NCI-H146 treated with DMSO at 0.1 percent for 48 hours (cell line): ENCODE measurements around the gene MYBPH.

Experiments
- DNase-seq: peaks from one replicate; lab custom pipeline; 2025; ENCODE audit not compliant: unreplicated experiment; lab: John Stamatoyannopoulos, UW

MYBPH gene

GRCh38 chr1:203131548-203132200 is 44.0 kb downstream of the MYBPH start:
- DNase-seq, result no peak

DNA sequence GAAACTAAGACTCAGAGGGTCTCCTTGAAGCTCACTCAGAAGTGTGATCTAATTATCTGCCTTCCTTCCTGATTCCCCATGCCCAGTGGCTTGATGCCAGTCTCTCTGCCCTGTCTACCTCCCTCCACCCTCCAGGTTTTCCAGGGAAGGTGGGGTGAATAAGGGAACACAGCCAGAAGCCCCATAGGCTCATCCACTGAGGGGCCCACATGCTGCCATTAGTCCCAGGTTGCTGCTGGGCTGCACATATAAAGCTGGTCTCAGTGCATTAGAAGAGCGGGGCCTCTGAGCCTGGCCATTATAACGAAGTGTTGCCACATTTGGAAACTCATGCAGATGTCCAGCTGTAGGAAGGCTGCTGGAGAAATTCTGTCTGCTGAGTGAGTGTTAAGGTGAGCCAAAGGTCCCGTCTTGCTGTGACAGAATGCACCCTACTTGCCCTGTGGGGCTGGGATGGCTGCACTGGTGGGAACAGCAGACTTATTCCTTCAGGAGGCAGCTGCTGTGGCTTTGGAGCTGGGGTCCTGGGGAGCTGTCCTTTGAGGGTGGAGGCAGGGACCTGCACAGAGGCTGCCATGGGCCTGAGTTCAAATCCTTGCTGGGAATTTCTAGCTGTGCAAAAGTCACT is 45.2 kb downstream of the MYBPH start:
- no peak for DNase-seq

DNA sequence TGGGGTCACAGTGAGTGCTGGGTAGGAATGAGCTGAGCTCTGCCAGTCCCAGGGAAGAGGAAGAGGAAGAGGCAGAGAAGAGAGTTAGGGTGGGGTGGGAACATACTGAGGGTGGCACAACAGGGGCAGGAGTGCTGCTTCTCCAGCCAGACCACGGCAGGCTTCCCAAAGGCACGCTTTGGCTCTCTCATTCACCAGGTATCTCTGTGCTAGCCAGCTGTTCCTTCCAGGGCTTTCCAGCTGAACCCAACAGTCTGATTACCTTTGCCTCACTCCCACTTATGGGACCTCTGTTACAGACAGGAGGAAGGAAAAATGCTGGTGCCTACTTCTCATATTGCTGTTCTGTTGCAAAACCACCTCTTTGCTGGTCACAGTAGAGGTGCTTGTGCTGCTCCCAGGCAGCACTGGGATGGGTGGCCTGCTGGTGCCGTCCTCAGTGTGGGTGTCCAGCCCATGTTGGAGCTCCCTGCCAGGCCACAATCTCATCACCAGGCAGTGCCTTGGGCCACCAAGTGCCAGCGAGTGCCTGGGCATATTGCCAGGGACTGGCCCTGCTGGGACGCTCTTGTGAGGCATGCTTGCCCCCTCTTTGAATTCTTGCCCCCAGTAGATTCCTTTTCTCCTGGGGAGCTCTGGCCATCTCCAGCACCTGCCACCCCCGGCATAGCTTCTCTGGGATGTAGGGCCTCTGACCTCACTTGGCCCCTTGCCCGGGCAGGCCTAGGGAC is 46.0 kb downstream of the MYBPH start:
- DNase-seq, result no peak

GRCh38 chr1:203128716-203129500 is 46.7 kb downstream of the MYBPH start:
- DNase-seq, result no peak

DNA sequence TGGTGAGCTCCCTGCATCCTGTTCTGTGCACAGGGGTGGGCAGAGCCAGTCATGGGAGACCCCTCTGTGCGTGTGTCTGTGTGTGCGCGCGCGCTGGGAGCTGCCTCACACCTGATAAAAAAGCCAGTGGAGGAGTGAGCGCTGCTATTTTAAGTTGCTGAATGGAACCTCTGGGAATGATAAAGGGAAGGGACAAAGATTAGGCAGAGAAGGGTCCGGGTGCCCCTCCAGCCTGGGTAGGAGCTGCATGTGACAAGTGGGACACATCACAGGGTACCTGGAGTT is 47.3 kb downstream of the MYBPH start:
- no peak for DNase-seq

GRCh38 chr1:203127666-203128430 is 47.8 kb downstream of the MYBPH start, which contains the start of gene ADORA1:
ADORA1 (plus strand) TSS chr1:203127726; CDS start chr1:203128842, 1,116 bp downstream.
- DNase-seq, result peak; percentile 23

GRCh38 chr1:203126866-203127665 is 48.6 kb downstream of the MYBPH start:
- no peak for DNase-seq

GRCh38 chr1:203126151-203126865 is 49.3 kb downstream of the MYBPH start:
- no peak for DNase-seq

DNA sequence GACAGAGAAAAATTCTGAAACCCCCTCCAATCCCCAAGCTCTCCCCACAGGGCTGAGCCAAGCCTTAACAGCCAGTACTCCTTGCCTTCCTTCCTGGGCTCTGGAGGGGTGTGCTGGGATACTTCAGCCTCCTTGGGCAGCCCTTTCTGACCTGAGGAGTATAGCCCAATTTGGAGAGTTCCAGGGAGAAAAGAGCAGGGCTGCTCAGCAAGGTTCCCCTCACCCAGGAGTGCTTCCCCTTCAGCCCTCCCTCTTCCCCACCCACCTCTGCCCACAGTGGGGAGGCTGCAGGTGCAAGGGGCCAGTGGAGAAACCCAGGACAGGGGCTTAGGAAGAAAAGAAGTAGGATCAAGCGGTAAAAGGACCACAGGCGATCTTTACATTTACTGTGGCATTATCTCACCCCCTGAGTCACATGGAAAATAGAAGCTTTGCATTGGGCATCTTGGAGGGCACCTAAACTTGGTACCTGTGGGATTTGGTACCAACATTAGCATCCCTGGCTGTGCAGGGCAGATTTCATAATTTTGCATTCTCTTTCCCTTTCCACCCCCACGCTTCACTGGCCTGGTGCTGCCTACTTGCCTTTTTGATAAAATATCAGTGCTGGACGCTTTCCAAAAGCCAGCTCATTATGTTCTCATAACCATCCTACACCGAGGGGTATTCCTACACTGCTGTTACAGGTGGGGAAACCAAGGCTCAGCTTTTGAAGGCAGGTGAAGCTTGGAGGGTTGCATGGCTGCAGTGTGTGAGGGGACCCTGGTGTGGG is 50.9 kb downstream of the MYBPH start:
- DNase-seq, result no peak

DNA sequence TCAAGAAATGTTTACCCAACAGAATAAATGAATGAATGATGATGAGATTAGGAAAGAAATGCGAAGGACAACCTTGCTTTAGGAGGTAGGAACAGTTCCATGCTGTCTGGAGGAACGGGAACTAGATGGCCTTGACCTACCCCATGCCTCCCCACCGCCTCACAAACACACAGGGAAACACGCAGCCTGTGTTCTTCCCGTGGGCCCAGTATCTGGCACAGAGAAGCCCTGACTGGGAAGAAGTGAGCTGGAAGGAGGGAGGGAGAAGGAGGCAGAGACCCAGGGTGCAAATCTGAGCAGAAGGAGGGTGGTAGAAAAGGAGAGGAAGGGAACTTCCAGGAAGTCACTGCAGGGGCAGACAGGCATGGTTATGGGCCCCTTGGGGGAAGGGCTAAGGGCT is 51.6 kb downstream of the MYBPH start:
- DNase-seq, result no peak

GRCh38 chr1:203122159-203122558 is 53.5 kb downstream of the MYBPH start:
- no peak for DNase-seq

DNA sequence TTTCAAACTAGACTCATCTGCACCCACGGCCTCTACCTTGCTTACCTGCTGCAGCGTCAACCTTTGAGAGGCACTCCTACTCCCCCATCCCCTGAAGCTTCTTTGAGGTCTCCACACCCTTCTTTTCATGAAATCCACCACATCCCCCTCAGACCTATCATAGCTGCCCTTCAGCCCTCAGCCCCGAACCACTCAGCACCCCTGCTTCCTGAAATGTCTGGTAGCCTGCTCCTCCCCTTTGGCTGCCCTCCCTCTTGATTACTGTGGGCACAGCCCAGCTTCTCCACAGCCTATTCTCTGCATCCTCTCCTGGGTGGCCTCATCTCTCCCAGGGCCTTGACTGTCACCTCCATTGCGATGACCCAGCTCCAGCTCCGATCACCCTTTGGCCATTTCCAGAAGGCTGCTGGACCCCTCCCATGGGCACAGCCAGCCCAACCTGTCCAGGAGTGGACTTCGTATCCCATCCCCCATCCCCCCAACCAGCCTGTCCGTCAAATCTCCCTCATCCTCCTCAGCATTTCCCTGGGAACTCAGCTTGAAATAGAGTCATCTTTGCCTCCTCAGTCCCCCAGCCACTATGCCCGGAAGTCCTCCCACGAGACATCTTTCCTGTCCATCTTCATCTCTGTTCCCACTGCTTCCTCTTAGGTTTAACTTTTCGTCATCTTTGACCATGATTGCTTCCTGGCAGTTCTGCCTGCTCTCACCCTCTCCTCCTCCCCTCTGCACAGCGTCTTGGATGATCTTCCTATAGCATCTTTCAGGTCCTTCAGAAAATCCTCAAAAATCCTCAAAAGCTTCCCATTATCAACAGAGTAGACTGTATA is 54.2 kb downstream of the MYBPH start:
- no peak for DNase-seq

DNA sequence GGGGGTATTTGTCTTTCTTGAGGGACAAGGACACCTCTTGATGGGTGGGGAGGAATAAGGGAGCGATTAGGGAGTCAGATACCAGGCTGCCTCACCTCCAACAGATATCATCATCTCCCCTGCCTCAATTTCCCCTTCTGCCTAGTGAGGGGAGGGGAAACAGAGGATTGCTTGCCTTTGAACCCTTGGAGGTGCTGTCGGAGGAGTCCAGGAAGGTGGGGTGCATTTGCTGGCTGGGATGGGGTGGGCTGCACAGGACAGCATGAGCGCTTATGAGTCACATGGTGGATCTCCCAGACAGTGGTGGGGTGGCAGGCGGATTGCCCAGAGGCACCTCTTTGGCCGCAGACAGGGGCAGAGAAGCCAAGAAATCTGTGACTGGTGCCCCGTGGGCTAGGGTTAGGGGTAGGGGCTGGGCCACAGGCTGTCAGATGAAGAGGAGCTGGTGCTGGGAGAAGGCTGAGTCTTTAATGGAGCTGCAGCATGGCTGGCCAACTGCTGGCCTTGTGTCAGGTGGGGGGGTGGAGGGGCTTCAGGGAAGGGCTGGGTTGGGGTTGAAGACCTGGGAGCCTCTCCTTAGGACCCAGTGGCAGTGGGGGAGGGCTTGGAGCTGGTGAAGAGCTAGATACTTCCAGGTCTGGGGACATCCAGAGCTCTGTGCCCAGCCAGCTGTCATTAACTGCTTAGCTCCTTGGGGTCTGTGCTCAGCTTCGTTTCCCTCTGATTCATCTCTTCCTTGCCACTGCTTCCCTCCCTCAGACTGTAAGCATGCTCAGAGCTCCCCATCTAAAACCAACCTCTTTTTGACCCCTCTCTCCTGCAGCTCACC is 55.1 kb downstream of the MYBPH start:
- DNase-seq, result no peak
